Renal cortex interstitium (tissue), 11 donors: Measurements from ENCODE around the gene MUC5B. TPM values are rescaled to one million over a fixed set of nuclear protein-coding genes. Genes with fewer than 3 reads are reported as not detected.
"Not testable (repeated sequence)": the region's sequence is repeated elsewhere in the genome, so short reads cannot be mapped to it uniquely, and the experiment has no call there.

Source experiments
- DNase-seq, 11 donors: peaks; one replicate each; pipeline ENCODE4 v3.0.0-alpha.2; 2013; ENCODE audit warnings: low read depth in 9 of 11, low spot score in 4 of 11; ENCODE audit errors: extremely low read depth in 1 of 11
- polyA plus RNA-seq, 3 donors: library from polyadenylated mRNA; unstranded; fragments of 120-200 nt; gene quantifications; one replicate each; pipeline ENCODE4 v1.2.1, GENCODE V29; 2013; ENCODE audit not compliant: insufficient read length in 3 of 3

MUC5B gene
- polyA plus RNA-seq, 3 donors: 0.01 to 0.09 (median 0.05) TPM

- DNase-seq: no peak
These were observed 40.9 kb upstream of the MUC5B start for GRCh38 chr11:1181853-1182535.

- not testable (repeated sequence) for DNase-seq
These were observed 38.7 kb upstream of the MUC5B start for GRCh38 chr11:1184139-1184538.

DNA sequence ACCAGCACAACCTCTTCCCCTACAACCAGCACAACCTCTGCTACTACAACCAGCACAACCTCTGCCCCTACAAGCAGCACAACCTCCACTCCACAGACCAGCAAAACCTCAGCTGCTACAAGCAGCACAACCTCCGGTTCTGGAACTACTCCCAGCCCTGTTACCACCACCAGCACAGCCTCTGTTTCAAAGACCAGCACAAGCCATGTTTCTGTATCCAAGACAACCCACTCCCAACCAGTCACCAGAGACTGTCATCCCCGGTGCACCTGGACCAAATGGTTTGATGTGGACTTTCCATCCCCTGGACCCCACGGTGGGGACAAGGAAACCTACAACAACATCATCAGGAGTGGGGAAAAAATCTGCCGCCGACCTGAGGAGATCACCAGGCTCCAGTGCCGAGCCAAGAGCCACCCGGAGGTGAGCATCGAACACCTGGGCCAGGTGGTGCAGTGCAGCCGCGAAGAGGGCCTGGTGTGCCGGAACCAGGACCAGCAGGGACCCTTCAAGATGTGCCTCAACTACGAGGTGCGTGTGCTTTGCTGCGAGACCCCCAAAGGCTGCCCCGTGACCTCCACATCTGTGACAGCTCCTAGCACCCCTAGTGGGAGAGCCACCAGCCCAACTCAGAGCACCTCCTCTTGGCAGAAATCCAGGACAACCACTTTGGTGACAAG lies 34.3 kb upstream of the MUC5B start:
- not testable (repeated sequence) for DNase-seq

DNA sequence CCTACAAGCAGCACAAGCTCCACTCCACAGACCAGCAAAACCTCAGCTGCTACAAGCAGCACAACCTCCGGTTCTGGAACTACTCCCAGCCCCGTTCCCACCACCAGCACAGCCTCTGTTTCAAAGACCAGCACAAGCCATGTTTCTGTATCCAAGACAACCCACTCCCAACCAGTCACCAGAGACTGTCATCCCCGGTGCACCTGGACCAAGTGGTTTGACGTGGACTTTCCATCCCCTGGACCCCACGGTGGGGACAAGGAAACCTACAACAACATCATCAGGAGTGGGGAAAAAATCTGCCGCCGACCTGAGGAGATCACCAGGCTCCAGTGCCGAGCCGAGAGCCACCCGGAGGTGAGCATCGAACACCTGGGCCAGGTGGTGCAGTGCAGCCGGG lies 33.0 kb upstream of the MUC5B start:
- not testable (repeated sequence) for DNase-seq

GRCh38 chr11:1191786-1192470 lies 30.9 kb upstream of the MUC5B start:
- DNase-seq: not testable (repeated sequence)

DNA sequence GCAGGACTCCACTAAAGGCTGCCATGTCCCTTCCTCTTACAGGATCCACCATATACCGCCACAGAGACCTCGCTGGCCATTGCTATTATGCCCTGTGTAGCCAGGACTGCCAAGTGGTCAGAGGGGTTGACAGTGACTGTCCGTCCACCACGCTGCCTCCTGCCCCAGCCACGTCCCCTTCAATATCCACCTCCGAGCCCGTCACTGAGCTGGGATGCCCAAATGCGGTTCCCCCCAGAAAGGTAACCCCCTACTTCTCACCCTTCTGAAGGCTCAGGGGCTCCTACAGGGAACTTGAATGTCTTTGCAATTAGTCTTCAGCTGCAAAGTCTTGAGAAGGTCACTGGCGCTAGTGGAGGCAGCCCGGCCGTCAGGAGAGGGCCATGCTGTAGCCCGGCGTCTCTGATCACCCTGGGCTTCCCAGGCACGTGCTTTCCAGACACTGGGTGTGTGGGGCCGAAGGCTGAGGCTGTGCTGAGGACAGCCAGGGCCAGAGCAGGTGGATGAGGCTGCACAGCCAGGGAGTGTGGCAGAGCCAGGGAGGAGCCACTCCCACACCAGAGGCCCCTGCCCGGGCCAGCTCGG lies 30.0 kb upstream of the MUC5B start:
- DNase-seq: no peak

GRCh38 chr11:1193326-1194230 lies 29.3 kb upstream of the MUC5B start:
- no peak for DNase-seq

DNA sequence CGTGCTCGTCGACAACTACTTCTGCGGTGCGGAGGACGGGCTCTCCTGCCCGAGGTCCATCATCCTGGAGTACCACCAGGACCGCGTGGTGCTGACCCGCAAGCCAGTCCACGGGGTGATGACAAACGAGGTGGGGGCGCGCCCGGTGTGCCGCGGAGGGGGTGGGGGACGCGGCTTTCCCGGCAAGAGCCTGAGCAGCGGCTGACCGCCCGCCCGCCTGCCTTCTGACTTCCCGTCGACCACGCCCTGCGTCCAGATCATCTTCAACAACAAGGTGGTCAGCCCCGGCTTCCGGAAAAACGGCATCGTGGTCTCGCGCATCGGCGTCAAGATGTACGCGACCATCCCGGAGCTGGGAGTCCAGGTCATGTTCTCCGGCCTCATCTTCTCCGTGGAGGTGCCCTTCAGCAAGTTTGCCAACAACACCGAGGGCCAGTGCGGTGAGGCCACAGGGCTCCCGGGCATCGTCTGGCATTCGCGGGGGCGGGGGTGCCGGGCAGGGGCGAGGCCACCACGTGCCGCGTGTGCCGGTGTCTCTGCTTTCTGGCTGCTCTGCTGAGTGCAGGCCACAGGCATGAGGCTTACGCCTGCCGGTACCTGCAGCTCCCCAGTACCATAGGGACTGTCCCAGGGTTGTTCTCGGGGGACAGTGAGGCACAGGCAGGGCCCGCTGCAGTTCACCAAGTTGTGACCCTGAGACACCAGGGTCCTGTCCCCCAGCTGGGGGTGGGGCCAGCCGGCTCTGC lies 28.5 kb upstream of the MUC5B start:
- no peak for DNase-seq

DNA sequence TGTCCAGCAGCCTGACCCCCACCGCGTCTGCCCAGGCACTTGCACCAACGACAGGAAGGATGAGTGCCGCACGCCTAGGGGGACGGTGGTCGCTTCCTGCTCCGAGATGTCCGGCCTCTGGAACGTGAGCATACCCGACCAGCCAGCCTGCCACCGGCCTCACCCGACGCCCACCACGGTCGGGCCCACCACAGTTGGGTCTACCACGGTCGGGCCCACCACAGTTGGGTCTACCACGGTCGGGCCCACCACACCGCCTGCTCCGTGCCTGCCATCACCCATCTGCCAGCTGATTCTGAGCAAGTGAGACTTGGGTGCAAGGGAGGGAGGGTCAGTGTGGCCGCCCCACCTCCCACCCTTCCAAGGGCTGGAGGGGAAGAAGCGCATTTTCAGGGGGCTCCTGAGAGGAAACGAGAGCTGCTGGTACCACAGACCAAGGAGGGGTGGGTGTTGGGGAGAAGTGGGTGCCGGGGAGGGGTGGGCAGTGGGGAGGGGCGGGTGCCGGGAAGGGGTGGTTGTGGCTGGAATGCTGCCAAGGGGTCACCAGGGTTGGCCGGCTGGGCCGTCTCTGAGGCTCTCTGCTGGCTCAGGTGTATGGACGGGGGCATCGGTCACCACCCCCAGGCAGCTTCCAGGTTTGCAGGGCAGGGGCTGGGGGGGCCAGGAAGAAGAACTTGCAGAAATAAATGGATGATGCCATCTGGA lies 27.7 kb upstream of the MUC5B start:
- no peak for DNase-seq

- no peak for DNase-seq
These were observed 27.0 kb upstream of the MUC5B start for GRCh38 chr11:1195682-1196515.

GRCh38 chr11:1196516-1197391 lies 26.1 kb upstream of the MUC5B start:
- DNase-seq: no peak

DNA sequence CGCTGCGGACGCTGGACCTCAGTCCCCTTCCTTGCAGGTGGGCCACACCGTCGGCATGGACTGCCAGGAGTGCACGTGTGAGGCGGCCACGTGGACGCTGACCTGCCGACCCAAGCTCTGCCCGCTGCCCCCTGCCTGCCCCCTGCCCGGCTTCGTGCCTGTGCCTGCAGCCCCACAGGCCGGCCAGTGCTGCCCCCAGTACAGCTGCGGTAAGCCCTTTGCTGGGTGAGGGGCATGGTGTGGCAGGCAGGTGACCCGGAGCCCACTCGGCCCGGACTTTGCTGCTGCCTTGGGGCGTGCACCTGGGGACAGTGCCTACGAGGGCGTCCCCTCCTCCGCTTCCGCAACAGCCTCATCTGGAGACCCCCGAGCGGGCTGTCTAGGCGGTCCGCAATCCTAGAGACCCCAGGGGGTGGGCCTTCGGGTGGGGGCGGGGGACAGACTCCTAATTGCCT lies 25.4 kb upstream of the MUC5B start:
- no peak for DNase-seq

DNA sequence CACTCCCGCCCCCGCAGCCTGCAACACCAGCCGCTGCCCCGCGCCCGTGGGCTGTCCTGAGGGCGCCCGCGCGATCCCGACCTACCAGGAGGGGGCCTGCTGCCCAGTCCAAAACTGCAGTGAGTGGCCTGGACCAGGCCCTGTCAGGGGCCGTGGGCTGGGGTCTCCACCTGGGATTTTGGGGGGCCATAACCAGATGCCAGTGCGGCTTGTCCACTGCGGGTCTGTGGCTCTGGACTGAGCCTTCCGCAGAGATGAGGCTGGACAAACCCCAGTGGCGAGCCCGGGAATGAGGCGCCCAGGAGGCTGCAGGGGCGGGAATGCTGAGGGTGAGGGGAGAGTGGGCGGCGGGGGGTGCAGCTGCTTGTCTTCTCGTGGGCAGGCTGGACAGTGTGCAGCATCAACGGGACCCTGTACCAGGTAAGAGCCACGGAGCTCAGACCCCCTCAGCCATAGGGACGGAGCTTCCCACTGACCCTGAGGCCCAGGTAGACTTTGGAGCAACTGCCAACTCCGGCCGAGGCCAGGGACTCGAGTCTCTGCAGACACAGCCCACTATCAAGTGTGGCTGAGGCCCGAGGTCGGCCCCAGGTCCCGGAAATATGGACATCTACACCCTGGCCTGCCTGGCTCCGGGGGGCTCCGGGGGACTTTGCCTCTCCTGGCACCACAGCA lies 24.8 kb upstream of the MUC5B start:
- no peak for DNase-seq

DNA sequence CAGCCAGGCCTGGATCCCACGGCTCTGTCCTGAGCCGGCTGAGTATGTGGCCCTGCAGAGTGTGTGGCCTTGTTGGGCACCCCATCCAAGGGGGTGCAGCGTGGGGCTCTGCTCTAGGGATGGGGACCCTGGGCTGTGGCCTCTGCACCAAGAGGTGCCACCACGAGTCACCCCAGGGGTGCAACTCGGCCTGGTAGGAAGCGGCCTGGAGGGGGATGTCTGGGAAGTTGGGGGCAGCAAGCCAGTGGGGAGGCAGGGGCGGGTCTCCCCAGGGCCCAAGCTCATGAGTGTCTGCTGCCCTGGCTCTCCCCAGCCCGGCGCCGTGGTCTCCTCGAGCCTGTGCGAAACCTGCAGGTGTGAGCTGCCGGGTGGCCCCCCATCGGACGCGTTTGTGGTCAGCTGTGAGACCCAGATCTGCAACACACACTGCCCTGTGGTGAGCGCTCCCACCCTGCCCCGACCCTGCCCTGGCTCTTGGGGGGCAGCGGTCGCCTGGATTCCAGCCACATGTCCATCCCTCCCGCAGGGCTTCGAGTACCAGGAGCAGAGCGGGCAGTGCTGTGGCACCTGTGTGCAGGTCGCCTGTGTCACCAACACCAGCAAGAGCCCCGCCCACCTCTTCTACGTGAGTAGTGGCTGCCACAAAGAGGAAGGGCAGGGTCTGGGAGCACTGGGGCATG lies 24.2 kb upstream of the MUC5B start:
- DNase-seq: no peak

DNA sequence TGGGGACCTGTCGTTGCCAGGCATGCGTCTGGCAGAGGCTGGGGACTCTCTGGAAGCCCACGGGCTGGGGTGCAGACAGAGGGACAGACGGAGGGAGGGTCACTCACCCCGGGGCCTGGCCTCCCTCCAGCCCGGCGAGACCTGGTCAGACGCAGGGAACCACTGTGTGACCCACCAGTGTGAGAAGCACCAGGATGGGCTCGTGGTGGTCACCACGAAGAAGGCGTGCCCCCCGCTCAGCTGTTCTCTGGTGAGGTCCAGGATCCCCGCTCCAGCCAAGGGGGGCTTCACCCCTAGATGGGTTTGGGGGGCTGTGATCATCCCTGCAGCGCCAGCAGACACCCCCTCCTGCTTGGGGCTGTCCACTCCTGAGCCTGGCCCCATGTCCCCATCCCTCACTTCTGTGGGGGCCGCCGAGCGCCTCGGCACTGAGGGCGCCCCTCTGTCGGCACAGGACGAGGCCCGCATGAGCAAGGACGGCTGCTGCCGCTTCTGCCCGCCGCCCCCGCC lies 23.6 kb upstream of the MUC5B start:
- DNase-seq: no peak
